GM12865 (cell line): ENCODE data around the gene CSF3R.

Source experiments
- DNase-seq: peaks from one replicate; pipeline ENCODE4 v3.0.0; 2010; ENCODE audit warnings: low read depth
- H3K4me3 ChIP-seq: 2 replicates; pipeline ENCODE4 v1.5.1; 2011; ENCODE audit warnings: mild to moderate bottlenecking, low read depth, low read length, control low read depth
- TF ChIP-seq, protein P1 (sequence below): IDR thresholded peaks from 2 replicates; pipeline ENCODE4 v1.5.1; 2011; ENCODE audit warnings: low read length, control low read depth, low read depth, inconsistent platforms; ENCODE audit not compliant: insufficient read depth; ENCODE audit errors: missing control alignments

Gene CSF3R

DNA sequence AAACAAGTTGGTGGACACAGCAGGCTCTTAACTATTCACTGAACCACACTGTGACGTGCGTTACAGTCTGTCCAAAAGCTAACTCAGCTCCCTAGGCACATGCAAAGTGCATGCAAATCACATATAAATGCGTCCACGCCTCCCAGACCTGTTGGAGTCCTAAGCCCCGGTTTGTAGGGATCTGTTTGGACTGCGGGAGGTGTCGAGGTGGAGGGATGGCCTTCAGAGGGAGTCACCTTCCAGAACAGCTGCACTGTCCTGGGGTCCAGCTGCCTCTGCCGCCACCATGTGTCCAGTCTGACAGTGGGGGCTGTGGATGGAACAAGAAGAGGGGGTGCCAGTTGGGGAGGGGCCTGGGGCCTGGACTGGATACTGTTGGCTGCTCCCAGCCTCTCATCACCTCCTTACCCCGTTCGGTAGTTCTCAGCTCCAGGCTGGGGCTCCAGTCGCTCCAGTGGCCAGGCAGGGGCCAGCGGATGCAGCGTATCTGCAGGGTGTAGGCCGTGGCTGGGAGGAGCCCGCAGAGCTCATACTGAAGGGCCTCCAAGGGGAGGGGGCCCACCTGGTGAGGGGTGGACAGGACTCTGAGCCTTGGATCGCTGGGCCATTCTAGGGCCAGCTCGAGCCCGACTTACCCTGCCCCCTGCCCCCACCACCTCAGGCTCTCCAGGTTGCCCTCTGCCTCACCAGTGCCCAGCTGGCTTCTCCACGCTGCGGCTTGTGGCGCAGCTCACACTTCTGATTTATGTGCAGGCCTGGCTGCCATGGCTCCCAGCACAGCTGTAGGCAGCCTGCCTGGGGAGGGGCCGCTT, 10.7 kb downstream of the CSF3R start:
- TF ChIP-seq, protein P1, sequence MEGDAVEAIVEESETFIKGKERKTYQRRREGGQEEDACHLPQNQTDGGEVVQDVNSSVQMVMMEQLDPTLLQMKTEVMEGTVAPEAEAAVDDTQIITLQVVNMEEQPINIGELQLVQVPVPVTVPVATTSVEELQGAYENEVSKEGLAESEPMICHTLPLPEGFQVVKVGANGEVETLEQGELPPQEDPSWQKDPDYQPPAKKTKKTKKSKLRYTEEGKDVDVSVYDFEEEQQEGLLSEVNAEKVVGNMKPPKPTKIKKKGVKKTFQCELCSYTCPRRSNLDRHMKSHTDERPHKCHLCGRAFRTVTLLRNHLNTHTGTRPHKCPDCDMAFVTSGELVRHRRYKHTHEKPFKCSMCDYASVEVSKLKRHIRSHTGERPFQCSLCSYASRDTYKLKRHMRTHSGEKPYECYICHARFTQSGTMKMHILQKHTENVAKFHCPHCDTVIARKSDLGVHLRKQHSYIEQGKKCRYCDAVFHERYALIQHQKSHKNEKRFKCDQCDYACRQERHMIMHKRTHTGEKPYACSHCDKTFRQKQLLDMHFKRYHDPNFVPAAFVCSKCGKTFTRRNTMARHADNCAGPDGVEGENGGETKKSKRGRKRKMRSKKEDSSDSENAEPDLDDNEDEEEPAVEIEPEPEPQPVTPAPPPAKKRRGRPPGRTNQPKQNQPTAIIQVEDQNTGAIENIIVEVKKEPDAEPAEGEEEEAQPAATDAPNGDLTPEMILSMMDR, result no peak
- H3K4me3 ChIP-seq, result no peak overlapping the region
- no peak for DNase-seq

DNA sequence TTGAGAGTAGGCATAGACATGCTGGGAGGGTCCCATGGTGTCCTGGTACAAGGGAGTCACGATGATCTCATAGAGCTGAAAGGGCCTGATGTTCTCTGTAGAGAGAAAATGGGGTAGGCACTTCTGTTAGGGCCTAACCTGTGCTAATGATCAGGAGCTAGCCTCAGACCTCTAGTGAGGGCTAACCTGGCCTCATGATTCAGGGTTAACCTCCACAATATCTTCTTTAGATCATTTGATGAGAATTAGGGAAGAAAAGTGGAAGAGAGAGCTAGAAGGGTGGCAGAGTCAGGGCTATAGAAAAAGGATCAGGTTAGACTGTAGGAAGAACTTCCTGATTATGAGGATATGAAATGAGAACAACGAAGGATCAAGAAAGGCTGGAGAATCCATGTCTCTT, 13.6 kb downstream of the CSF3R start:
- no peak overlapping the region for H3K4me3 ChIP-seq
- DNase-seq, result no peak
- TF ChIP-seq, protein P1, result no peak

DNA sequence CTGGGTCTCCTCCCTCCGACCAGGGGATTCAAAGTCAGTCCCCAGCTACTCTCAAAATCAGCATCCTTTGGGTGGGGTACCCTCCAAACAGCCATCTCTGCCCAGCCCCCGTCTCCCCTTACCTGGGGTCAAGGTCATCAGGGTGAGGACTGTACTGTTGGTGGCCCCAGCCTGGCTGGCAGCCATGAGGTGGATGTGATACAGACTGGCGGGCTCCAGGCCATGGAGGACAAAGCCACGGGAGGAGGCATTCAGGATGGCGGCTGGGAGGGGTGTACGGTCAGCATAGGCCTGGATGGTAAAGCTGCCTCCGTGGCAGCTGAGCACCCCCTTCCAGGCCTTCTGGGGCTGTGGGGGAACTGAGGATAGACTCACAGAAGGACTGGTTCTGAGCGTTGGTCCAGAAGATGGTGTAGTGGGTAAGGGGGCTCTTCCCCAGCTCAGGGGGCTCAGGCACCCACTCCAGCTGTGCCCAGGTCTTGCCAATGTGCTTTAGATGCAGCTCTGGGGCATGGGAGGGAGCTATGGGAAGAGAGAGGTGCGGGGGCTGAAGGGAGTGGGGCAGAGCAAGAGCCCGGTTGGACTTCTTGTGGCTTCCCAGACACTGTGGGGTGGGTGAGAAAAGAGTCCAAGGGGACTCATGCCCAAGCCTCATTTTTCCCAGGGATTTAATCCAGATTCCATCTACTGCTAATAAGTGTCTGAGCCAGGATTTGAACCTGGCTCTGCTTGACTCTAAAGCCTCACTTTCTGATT, 14.8 kb downstream of the CSF3R start:
- TF ChIP-seq, protein P1, result no peak
- DNase-seq, result no peak
- H3K4me3 ChIP-seq, result no peak overlapping the region

DNA sequence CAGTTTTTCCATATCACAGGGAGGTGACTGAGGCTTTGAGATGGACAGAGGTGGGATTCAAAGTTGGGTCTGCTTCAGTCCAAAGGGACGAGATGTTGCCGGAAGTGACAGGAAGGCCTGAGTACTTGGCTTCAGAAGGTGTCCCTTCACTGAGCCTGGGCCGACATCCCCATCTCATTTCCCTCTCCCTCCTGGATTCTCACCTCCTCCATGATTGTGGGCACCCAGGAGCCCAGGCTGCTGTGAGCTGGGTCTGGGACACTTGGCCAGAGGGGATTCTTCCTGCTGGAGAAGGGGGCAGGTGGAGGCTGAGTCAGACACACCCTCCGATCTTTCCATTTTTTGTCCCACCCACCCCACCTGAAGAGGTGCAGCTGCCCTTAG, 15.7 kb downstream of the CSF3R start:
- no peak for DNase-seq
- TF ChIP-seq, protein P1, result no peak
- no peak overlapping the region for H3K4me3 ChIP-seq

DNA sequence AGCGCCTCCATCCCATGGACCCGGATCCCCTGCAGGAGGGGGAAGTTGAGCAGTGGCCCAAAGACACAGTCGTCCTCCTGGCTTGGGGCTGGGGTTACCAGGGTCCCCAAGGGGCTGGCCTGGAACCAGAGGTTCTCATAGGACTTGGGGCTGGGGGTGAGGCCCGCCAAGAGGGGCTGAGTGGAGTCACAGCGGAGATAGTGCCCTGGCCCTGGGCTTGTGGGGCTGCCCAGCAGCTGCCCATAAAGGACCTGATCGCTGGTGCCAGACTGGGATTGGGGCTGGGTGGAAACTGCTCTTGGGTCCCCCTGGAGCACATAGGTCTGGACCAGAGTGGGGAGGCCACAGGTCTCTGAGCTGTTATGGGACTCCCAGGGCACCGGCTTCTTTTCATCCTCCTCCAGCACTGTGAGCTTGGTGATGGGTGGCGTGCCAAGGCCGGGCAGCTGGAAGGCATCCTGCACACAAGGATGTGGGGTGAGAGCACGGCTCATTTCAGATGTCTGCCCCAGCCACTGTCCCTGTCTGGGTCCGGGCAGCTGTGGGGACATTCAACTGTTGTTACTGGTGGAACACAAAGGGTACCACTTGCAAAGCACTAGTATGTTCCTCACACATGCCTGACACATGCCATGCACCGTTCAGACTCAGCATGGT, 16.2 kb downstream of the CSF3R start:
- TF ChIP-seq, protein P1, result no peak
- DNase-seq, result no peak

DNA sequence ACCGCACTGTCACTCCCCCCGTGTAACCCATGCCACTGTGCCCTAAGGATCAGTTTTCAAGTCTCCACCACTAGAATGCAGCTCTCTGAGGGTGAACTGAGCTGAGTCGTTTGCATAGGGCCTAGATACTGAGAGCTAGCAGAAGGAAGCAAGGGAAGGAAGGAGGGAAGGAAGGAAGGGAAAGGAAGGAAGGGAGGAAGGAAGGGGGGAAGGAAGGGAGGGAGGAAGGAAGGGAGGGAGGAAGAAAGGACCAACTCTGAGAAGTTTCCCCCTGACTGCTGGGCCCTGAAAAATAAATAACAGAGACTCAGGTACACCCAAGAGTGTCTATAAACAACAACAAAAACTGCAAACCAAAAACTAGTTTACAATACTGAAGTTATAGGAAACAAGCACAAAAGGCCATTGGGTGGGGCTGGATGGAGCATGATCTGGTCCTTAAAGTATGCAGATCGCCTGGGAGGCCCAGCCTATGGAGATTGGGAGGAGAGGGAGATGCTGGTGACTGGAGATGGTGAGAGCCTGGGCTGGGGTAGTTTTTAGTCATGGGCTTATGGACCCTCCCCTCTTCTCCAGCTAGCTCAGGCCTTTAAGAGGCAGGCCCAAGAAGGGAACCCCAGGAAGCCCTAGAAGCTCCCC, 16.9 kb downstream of the CSF3R start:
- no peak overlapping the region for H3K4me3 ChIP-seq
- TF ChIP-seq, protein P1, result no peak
- DNase-seq, result no peak

More for the DNA sequence above, 16.2 kb downstream of the CSF3R start:
- H3K4me3 ChIP-seq, result no peak overlapping the region
